GM12878 (cell line): ENCODE results near the gene CEP76. TPM values are rescaled to one million over a fixed set of nuclear protein-coding genes. Genes with fewer than 3 reads are reported as not detected.

ENCODE experiments used
- polyA plus RNA-seq, 11 experiments: library from polyadenylated mRNA; depleted of rRNA in 4 of 11; unstranded in 6 of 11; stranded (reverse) in 5 of 11; fragments of >200 nt; fragmentation: Nextera tagmentation in 4 of 11; fragmentation: Illumina TruSeq in 1 of 11; extraction: Ambion mirVana in 4 of 11; extraction: Trizol in 1 of 11; gene quantifications; 1 replicate in 1 of 11; 2 replicates in 10 of 11; pipeline versions ENCODE4 v1.2.1 to v1.2.3, GENCODE V29; 2011 to 2016; ENCODE audit warnings: inconsistent platforms in 2 of 11, missing spikeins in 2 of 11, low read depth in 1 of 11
- total RNA-seq, 4 experiments: library from RNA; depleted of rRNA in 3 of 4; stranded (reverse); fragments of >200 nt in 3 of 4; fragmentation: Illumina TruSeq in 1 of 4; extraction: Trizol in 1 of 4; gene quantifications; 2 replicates each; pipeline versions ENCODE4 v1.2.1 to v1.2.3, GENCODE V29; 2013 to 2021

Gene CEP76
- total and polyA plus RNA-seq, 10 of the 15 experiments (the other 5 are each of a cell fraction or from before 2014, with no cell fraction given): 3.9 to 14.9 (median 13.2) TPM

Other genes starting within 250 kb of the CEP76 start
- 9.2 TPM in 2 replicates for gene SPIRE1, start 44.6 kb downstream of the CEP76 start, total RNA-seq (2014; rRNA removed)
- 7.6 and 8.6 TPM in 2 replicates for gene SPIRE1, start 44.6 kb downstream of the CEP76 start, total RNA-seq (2014; rRNA removed; fragmentation: Illumina TruSeq; extraction: Trizol)
- gene SPIRE1, start 44.6 kb downstream of the CEP76 start, total RNA-seq (2021): 6.9 and 8.4 TPM in 2 replicates
- gene SPIRE1, start 44.6 kb downstream of the CEP76 start, polyA plus RNA-seq (2011; rRNA removed): 0.18 and 0.19 TPM in 2 replicates
- gene SPIRE1, start 44.6 kb downstream of the CEP76 start, polyA plus RNA-seq (2014; fragmentation: Illumina TruSeq; extraction: Trizol): 7.3 and 7.6 TPM in 2 replicates
- 1 to 10 TPM; 1.9 to 2.6 TPM for gene SPIRE1, start 44.6 kb downstream of the CEP76 start, polyA plus RNA-seq (2014; fragmentation: Nextera tagmentation; extraction: Ambion mirVana)
- 4.4 and 5.3 TPM in 2 replicates for gene SPIRE1, start 44.6 kb downstream of the CEP76 start, polyA plus RNA-seq (2014; rRNA removed)
- 1 to 10 TPM; 1.4 to 3.3 TPM for gene SPIRE1, start 44.6 kb downstream of the CEP76 start, polyA plus RNA-seq (2016; fragmentation: Nextera tagmentation; extraction: Ambion mirVana)
- 117 and 134 TPM in 2 replicates for gene PSMG2, start 319 bp upstream of the CEP76 start, total RNA-seq (2014; rRNA removed)
- gene PSMG2, start 319 bp upstream of the CEP76 start, total RNA-seq (2014; rRNA removed; fragmentation: Illumina TruSeq; extraction: Trizol): 111 and 116 TPM in 2 replicates
- gene PSMG2, start 319 bp upstream of the CEP76 start, total RNA-seq (2021): 87.0 and 88.5 TPM in 2 replicates
- gene PSMG2, start 319 bp upstream of the CEP76 start, polyA plus RNA-seq (2011; rRNA removed): 93.4 and 102 TPM in 2 replicates
- 116 and 119 TPM in 2 replicates for gene PSMG2, start 319 bp upstream of the CEP76 start, polyA plus RNA-seq (2014; fragmentation: Illumina TruSeq; extraction: Trizol)
- 100 to 1,000 TPM; 168 to 268 TPM for gene PSMG2, start 319 bp upstream of the CEP76 start, polyA plus RNA-seq (2014; fragmentation: Nextera tagmentation; extraction: Ambion mirVana)
- 81.5 and 97.4 TPM in 2 replicates for gene PSMG2, start 319 bp upstream of the CEP76 start, polyA plus RNA-seq (2014; rRNA removed)
- gene PSMG2, start 319 bp upstream of the CEP76 start, polyA plus RNA-seq (2016; fragmentation: Nextera tagmentation; extraction: Ambion mirVana): 100 to 1,000 TPM; 156 to 174 TPM
- gene PTPN2, start 181.5 kb upstream of the CEP76 start, total RNA-seq (2014; rRNA removed): 46.5 and 55.7 TPM in 2 replicates
- gene PTPN2, start 181.5 kb upstream of the CEP76 start, total RNA-seq (2014; rRNA removed; fragmentation: Illumina TruSeq; extraction: Trizol): 85.5 and 86.7 TPM in 2 replicates
- 48.0 and 53.0 TPM in 2 replicates for gene PTPN2, start 181.5 kb upstream of the CEP76 start, total RNA-seq (2021)
- gene PTPN2, start 181.5 kb upstream of the CEP76 start, polyA plus RNA-seq (2011; rRNA removed): 83.0 and 114 TPM in 2 replicates
- gene PTPN2, start 181.5 kb upstream of the CEP76 start, polyA plus RNA-seq (2014; fragmentation: Illumina TruSeq; extraction: Trizol): 78.3 and 84.3 TPM in 2 replicates
- gene PTPN2, start 181.5 kb upstream of the CEP76 start, polyA plus RNA-seq (2014; fragmentation: Nextera tagmentation; extraction: Ambion mirVana): 10 to 100 TPM; 54.9 to 57.9 TPM
- 39.4 and 53.5 TPM in 2 replicates for gene PTPN2, start 181.5 kb upstream of the CEP76 start, polyA plus RNA-seq (2014; rRNA removed)
- gene PTPN2, start 181.5 kb upstream of the CEP76 start, polyA plus RNA-seq (2016; fragmentation: Nextera tagmentation; extraction: Ambion mirVana): 10 to 100 TPM; 71.3 to 80.4 TPM
- 28.1 and 36.2 TPM in 2 replicates for gene SEH1L, start 245.3 kb upstream of the CEP76 start, total RNA-seq (2014; rRNA removed)
- 39.7 and 43.1 TPM in 2 replicates for gene SEH1L, start 245.3 kb upstream of the CEP76 start, total RNA-seq (2014; rRNA removed; fragmentation: Illumina TruSeq; extraction: Trizol)
- gene SEH1L, start 245.3 kb upstream of the CEP76 start, total RNA-seq (2021): 66.5 and 70.2 TPM in 2 replicates
- 109 and 120 TPM in 2 replicates for gene SEH1L, start 245.3 kb upstream of the CEP76 start, polyA plus RNA-seq (2011; rRNA removed)
- 53.2 and 59.5 TPM in 2 replicates for gene SEH1L, start 245.3 kb upstream of the CEP76 start, polyA plus RNA-seq (2014; fragmentation: Illumina TruSeq; extraction: Trizol)
- 10 to 100 TPM; 27.5 to 52.4 TPM for gene SEH1L, start 245.3 kb upstream of the CEP76 start, polyA plus RNA-seq (2014; fragmentation: Nextera tagmentation; extraction: Ambion mirVana)
- 35.8 and 39.8 TPM in 2 replicates for gene SEH1L, start 245.3 kb upstream of the CEP76 start, polyA plus RNA-seq (2014; rRNA removed)
- 10 to 100 TPM; 80.2 to 84.1 TPM for gene SEH1L, start 245.3 kb upstream of the CEP76 start, polyA plus RNA-seq (2016; fragmentation: Nextera tagmentation; extraction: Ambion mirVana)